Measurements from ENCODE around the gene GTF3A.

DNA sequence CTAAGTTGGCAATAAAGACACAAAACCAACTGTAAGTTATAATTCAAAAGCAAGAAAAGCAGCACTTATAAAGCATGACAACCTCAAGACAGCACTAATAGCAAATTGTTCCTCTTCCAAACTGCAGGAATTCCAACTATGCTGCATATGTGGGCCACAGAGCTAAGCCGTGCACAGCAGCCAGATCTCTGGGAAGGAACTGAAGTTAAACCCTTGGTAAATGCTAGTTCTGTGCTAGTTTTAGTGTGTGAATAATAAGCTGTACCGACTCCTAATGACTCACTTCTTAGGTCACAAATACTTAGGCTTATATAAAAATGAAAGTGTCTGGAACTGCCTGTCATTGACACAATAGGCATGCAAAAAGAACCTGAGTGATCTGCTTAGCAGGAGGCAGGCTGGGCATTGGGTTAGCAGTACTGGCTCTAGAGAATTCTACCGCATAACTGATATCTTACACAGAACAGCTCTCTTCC lies 21.2 kb upstream of the GTF3A start:
- TF ChIP-seq EP300 (IDR thresholded peaks at IDR 0.05): no peak
- TF ChIP-seq, protein P1, sequence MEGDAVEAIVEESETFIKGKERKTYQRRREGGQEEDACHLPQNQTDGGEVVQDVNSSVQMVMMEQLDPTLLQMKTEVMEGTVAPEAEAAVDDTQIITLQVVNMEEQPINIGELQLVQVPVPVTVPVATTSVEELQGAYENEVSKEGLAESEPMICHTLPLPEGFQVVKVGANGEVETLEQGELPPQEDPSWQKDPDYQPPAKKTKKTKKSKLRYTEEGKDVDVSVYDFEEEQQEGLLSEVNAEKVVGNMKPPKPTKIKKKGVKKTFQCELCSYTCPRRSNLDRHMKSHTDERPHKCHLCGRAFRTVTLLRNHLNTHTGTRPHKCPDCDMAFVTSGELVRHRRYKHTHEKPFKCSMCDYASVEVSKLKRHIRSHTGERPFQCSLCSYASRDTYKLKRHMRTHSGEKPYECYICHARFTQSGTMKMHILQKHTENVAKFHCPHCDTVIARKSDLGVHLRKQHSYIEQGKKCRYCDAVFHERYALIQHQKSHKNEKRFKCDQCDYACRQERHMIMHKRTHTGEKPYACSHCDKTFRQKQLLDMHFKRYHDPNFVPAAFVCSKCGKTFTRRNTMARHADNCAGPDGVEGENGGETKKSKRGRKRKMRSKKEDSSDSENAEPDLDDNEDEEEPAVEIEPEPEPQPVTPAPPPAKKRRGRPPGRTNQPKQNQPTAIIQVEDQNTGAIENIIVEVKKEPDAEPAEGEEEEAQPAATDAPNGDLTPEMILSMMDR (IDR thresholded peaks at IDR 0.05): no peak
- no peak for TF ChIP-seq POLR2A (IDR thresholded peaks at IDR 0.05)

All from tibial nerve (tissue), 4 donors.